GM13977 (cell line): ENCODE results near the gene SNRPD2.

Source experiments
- DNase-seq: peaks from one replicate; pipeline ENCODE4 v3.0.0; 2012; ENCODE audit warnings: low spot score
- CTCF ChIP-seq: IDR thresholded peaks from 2 replicates; pipeline ENCODE4 v1.5.1; 2012; ENCODE audit warnings: mild to moderate bottlenecking, control low read depth; ENCODE audit not compliant: insufficient read depth; ENCODE audit errors: extremely low read depth, missing control alignments
- in situ Hi-C: fragments of 300-500 bp; cut with MboI; formaldehyde crosslinking; loops from one replicate; pipeline ENCODE4 v1.12.0; 2022; ENCODE audit warnings: low sequenced_read_pairs, low pct_unique_long_range_greater_than_20kb, mixed read lengths, inconsistent platforms; ENCODE audit not compliant: unreplicated experiment

The SNRPD2 gene

GRCh38 chr19:45664575-45664974 is 27.2 kb downstream of the SNRPD2 start:
- in situ Hi-C loops, result no loop called here
- no peak for TF ChIP-seq CTCF
- no peak for DNase-seq

- in situ Hi-C loops, result no loop called here
- DNase-seq, result no peak
- TF ChIP-seq CTCF, result no peak
These were observed 28.0 kb downstream of the SNRPD2 start for GRCh38 chr19:45663800-45664199.

- TF ChIP-seq CTCF, result no peak
- in situ Hi-C loops, result no loop called here
- DNase-seq, result no peak
These were observed 31.1 kb downstream of the SNRPD2 start for GRCh38 chr19:45660636-45661035.

GRCh38 chr19:45659096-45659729 is 32.5 kb downstream of the SNRPD2 start:
- in situ Hi-C loops, result no loop called here
- no peak for TF ChIP-seq CTCF
- no peak for DNase-seq

- DNase-seq, result no peak
- no peak for TF ChIP-seq CTCF
- in situ Hi-C loops, result no loop called here
These were observed 34.1 kb downstream of the SNRPD2 start for GRCh38 chr19:45657520-45658167.

- no peak for DNase-seq
- in situ Hi-C loops, result no loop called here
- no peak for TF ChIP-seq CTCF
These were observed 36.7 kb downstream of the SNRPD2 start for GRCh38 chr19:45655073-45655472.
